ENCODE results near the gene SYCP2L.
"Not testable (repeated sequence)": the region's sequence is repeated elsewhere in the genome, so short reads cannot be mapped to it uniquely, and the experiment has no call there.

Gene SYCP2L

DNA sequence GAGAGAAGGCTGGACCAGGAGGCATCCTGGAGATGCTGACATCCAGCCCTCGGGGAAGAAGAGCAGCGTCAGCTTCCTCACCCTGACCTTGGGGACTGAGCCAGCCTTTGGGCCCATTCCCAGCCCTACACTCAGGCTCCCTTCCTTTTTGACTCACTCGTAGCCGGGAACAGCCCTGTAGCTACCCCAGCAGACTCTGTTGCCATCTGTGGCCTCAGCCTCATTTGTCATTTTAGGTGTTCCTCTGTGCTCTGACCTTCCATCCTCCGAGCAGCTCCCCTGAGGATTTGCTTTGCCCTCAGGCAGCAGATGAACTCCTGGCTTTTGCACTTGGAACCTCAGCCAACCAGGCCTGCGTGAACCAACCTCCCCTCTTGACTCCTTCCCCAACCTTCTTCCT, 89.7 kb downstream of the SYCP2L start:
- DNase-seq (ENCODE audit: extremely low spot score) = no peak
- POLR2A ChIA-PET = no interaction called here
- CTCF ChIA-PET = interaction anchor here (1.0 to 1.2 kb wide), 3 partner anchors 22 to 498 kb away, joined by 3 to 4 read pairs (median 4); no protein-coding TSS in a partner anchor
- TF ChIP-seq, protein P1, sequence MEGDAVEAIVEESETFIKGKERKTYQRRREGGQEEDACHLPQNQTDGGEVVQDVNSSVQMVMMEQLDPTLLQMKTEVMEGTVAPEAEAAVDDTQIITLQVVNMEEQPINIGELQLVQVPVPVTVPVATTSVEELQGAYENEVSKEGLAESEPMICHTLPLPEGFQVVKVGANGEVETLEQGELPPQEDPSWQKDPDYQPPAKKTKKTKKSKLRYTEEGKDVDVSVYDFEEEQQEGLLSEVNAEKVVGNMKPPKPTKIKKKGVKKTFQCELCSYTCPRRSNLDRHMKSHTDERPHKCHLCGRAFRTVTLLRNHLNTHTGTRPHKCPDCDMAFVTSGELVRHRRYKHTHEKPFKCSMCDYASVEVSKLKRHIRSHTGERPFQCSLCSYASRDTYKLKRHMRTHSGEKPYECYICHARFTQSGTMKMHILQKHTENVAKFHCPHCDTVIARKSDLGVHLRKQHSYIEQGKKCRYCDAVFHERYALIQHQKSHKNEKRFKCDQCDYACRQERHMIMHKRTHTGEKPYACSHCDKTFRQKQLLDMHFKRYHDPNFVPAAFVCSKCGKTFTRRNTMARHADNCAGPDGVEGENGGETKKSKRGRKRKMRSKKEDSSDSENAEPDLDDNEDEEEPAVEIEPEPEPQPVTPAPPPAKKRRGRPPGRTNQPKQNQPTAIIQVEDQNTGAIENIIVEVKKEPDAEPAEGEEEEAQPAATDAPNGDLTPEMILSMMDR (IDR thresholded peaks at IDR 0.05; ENCODE audit: control extremely low read depth, extremely low read depth, low read depth, missing control alignments) = no peak

DNA sequence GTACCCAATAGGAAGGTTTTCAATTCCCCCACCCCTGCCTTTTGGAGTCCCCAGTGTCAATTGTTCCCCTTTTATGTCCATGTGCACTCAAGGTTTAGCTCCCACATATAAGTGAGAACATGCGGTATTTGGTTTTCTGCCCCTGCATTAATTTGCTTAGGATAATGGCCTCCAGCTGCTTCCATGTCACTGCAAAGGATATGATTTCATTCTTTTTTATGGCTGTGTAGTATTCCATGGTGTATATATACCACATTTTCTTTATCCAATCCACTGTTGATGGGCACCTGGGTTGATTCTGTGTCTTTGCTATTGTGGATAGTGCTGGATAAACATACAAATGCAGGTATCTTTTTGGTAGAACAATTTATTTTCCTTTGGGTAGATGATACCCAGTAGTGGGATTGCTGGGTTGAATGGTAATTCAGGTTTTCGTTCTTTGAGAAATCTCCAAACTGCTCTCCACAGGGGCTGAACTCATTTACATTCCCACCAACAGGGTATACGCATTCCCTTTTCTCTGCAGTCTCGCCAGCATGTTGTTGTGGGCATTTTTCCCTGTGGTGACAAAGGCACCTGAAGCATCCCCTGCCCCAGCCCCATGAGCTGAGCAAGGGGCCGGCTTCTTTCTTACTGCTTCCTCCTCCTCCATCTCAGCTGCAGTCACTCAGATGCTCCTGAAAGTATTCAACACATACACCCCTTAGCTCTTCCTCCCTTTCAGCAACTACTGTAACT, 90.5 kb downstream of the SYCP2L start:
- ChIA-PET CTCF (interaction anchor here (1.2 to 1.9 kb wide), 2 partner anchors 22 to 23 kb away, joined by 4 to 8 read pairs; no protein-coding TSS in a partner anchor), POLR2A (no interaction called here)
- DNase-seq (ENCODE audit: extremely low spot score) = no peak
- TF ChIP-seq, protein P1 (IDR thresholded peaks at IDR 0.05; ENCODE audit: control extremely low read depth, extremely low read depth, low read depth, missing control alignments) = no peak

DNA sequence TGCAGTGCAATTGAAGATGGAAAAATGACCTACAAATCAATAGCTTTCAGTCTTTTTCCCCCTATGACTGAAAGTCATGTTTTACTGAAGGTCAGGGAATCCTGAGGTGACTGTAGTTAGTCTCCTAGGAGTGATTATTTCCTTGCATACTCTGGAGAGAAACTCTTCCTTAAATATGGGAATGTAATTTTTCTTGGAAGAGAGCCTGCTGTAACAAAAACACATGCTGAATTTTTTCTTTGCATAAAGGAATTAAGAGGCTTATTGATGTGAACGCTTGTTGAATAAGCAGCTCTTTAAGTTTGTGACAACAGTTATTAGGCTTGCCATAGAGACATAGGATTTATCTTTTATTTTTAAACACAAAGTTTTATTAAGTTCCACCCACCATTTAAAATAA, 92.8 kb downstream of the SYCP2L start:
- POLR2A ChIA-PET = no interaction called here
- DNase-seq (ENCODE audit: extremely low spot score) = no peak
- TF ChIP-seq, protein P1 (IDR thresholded peaks at IDR 0.05; ENCODE audit: control extremely low read depth, extremely low read depth, low read depth, missing control alignments) = no peak
- CTCF ChIA-PET = interaction anchor here (1.0 to 1.8 kb wide), 5 partner anchors 11 to 89 kb away, joined by 3 to 5 read pairs (median 3); no protein-coding TSS in a partner anchor

DNA sequence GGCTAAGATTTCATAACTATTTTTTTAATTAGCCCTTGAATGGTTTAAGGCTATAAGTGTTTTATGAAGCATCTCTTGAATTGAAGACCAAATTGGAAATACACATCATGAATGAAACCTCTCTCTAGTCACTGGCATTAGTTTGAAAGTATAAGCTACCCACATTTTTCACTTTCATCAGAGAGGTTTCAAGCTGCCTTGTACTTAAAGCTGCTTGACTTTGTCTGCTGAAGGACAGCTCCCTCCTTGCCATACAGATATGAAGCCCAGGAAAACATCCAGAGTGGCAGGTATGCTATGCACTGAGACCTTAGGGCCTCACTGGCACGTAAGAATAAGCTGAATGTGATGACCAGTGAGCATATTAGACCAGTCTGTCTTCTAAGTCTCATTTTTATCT, 94.6 kb downstream of the SYCP2L start:
- CTCF ChIA-PET = interaction anchor here (0.8 to 1.2 kb wide), 2 partner anchors 30 to 50 kb away, joined by 3 to 4 read pairs; no protein-coding TSS in a partner anchor
- POLR2A ChIA-PET = no interaction called here
- TF ChIP-seq, protein P1 (IDR thresholded peaks at IDR 0.05; ENCODE audit: control extremely low read depth, extremely low read depth, low read depth, missing control alignments) = no peak
- DNase-seq (ENCODE audit: extremely low spot score) = no peak

DNA sequence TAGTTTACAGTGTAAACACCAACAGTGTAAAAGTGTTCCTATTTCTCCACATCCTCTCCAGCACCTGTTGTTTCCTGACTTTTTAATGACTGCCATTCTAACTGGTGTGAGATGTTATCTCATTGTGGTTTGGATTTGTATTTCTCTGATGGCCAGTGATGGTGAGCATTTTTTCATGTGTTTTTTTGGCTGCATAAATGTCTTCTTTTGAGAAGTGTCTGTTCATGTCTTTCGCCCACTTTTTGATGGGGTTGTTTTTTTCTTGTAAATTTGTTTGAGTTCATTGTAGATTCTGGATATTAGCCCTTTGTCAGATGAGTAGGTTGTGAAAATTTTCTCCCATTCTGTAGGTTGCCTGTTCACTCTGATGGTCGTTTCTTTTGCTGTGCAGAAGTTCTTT, 98.1 kb downstream of the SYCP2L start:
- DNase-seq (ENCODE audit: extremely low spot score); CTCF ChIA-PET; POLR2A ChIA-PET: not testable (repeated sequence)

DNA sequence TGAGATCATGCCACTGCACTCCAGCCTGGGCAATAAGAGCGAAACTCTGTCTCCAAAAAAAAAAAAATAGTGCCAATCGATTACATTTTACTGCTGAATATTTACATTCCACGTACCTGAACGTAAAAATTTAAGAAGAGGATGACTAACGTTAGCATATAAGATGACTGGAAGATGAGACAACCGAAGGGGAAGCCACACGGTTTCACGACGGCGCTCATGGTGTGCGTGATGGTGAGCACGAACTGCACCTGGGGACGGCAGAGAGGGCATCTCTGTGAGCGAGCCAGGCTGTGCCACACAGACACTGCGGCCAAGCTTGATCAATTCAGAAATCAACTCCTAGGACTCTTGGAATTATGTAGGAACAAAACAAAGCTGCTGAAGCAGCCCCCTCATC, 102.7 kb downstream of the SYCP2L start:
- ChIA-PET CTCF (interaction anchor here (1.2 kb wide), 1 partner anchor 22 kb away, joined by 5 read pairs; no protein-coding TSS in a partner anchor), POLR2A (no interaction called here)

DNA sequence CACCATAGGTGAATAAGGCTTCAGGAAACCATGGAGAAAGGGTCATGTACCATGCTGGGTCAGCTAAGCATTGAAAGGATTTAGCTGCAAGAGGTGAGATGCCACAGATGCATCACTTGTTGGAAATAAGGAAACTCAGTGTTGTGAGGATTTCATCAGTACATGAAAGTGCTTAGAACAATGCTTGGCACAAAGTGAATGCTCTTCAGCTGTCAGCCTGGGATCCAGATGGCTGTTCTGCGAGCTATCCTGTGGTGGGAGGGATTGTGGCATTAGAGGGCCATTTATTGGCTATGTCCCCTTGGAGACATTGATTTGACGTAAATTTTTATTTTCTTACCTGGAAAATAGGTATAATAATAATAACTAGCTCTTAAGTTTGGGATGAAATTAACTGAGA, 104.3 kb downstream of the SYCP2L start:
- DNase-seq (ENCODE audit: extremely low spot score) = no peak
- TF ChIP-seq, protein P1 (IDR thresholded peaks at IDR 0.05; ENCODE audit: control extremely low read depth, extremely low read depth, low read depth, missing control alignments) = no peak
- POLR2A ChIA-PET = no interaction called here
- CTCF ChIA-PET = interaction anchor here (1.4 to 3.7 kb wide), 2 partner anchors 12 to 15 kb away, joined by 3 to 9 read pairs; no protein-coding TSS in a partner anchor

More for the DNA sequence above, 102.7 kb downstream of the SYCP2L start:
- no peak for DNase-seq (ENCODE audit: extremely low spot score)
- TF ChIP-seq, protein P1 (IDR thresholded peaks at IDR 0.05; ENCODE audit: control extremely low read depth, extremely low read depth, low read depth, missing control alignments) = no peak
